Trophoblast cell (in vitro differentiated cells and primary cell): ENCODE results near the gene AMOTL1.
A peak's percentile ranks its signal among the peaks of the same experiment; 100 is the strongest.

ENCODE experiments used
- DNase-seq, 2 donors: peaks; one replicate each; pipeline ENCODE4 v3.0.0-alpha.2; 2016
- H2AFZ ChIP-seq: 2 replicates; pipeline ENCODE4 v1.6.1; 2013; ENCODE audit warnings: low read length, moderate library complexity, mild to moderate bottlenecking; ENCODE audit not compliant: insufficient read depth, poor library complexity
- H2AK5ac ChIP-seq: 2 replicates; pipeline ENCODE4 v1.6.1; 2013; ENCODE audit warnings: mild to moderate bottlenecking, low read length
- H2BK120ac ChIP-seq: 2 replicates; pipeline ENCODE4 v1.6.1; 2013; ENCODE audit warnings: low read length, mild to moderate bottlenecking, moderate library complexity; ENCODE audit not compliant: insufficient read depth, poor library complexity
- H2BK12ac ChIP-seq: 2 replicates; pipeline ENCODE4 v1.6.1; 2013; ENCODE audit warnings: mild to moderate bottlenecking, low read length, moderate library complexity
- H2BK5ac ChIP-seq: 2 replicates; pipeline ENCODE4 v1.6.1; 2013; ENCODE audit warnings: low read length, low read depth, moderate library complexity, mild to moderate bottlenecking; ENCODE audit not compliant: poor library complexity
- H3K14ac ChIP-seq: 2 replicates; pipeline ENCODE4 v1.6.1; 2013; ENCODE audit warnings: mild to moderate bottlenecking, low read length
- H3K18ac ChIP-seq: 2 replicates; pipeline ENCODE4 v1.6.1; 2013; ENCODE audit warnings: mild to moderate bottlenecking, low read length
- H3K23ac ChIP-seq: 2 replicates; pipeline ENCODE4 v1.6.1; 2013; ENCODE audit warnings: low read length
- H3K27ac ChIP-seq: 2 replicates; pipeline ENCODE4 v1.5.1; 2013; ENCODE audit warnings: low read depth, mild to moderate bottlenecking, inconsistent platforms, low read length, moderate library complexity
- H3K27me3 ChIP-seq: 2 replicates; pipeline ENCODE4 v1.6.1; 2013; ENCODE audit warnings: inconsistent platforms, mild to moderate bottlenecking, low read length, moderate library complexity; ENCODE audit not compliant: insufficient read depth
- H3K36me3 ChIP-seq, 2 experiments: 1 replicate in 1 of 2; 2 replicates in 1 of 2; pipeline ENCODE4 v1.6.1; 2013; ENCODE audit warnings: low read length in 2 of 2, mild to moderate bottlenecking in 2 of 2, moderate library complexity in 1 of 2; ENCODE audit not compliant: insufficient read depth in 2 of 2, control insufficient read depth in 1 of 2
- H3K4ac ChIP-seq: 2 replicates; pipeline ENCODE4 v1.6.1; 2013; ENCODE audit warnings: low read depth, mild to moderate bottlenecking, low read length, moderate library complexity
- H3K4me1 ChIP-seq, 2 experiments: 1 replicate in 1 of 2; 2 replicates in 1 of 2; pipeline ENCODE4 v1.6.1; 2013; ENCODE audit warnings: low read length in 2 of 2, mild to moderate bottlenecking in 2 of 2, moderate library complexity in 1 of 2; ENCODE audit not compliant: insufficient read depth in 2 of 2, control insufficient read depth in 1 of 2
- H3K4me2 ChIP-seq: 2 replicates; pipeline ENCODE4 v1.6.1; 2013; ENCODE audit warnings: inconsistent platforms, mild to moderate bottlenecking, low read length, moderate library complexity
- H3K4me3 ChIP-seq: 2 replicates; pipeline ENCODE4 v1.5.1; 2013; ENCODE audit warnings: mild to moderate bottlenecking, low read depth, low read length, inconsistent platforms
- H3K79me1 ChIP-seq: one replicate; pipeline ENCODE4 v1.6.1; 2013; ENCODE audit warnings: low read length
- H3K79me2 ChIP-seq: 2 replicates; pipeline ENCODE4 v1.6.1; 2013; ENCODE audit warnings: low read length, mild to moderate bottlenecking; ENCODE audit not compliant: control insufficient read depth, insufficient read depth, poor library complexity
- H3K9ac ChIP-seq: 2 replicates; pipeline ENCODE4 v1.6.1; 2013; ENCODE audit warnings: mild to moderate bottlenecking, low read length
- H3K9me3 ChIP-seq: 2 replicates; pipeline ENCODE4 v1.6.1; 2013; ENCODE audit warnings: low read depth, mild to moderate bottlenecking, control low read depth, inconsistent platforms, low read length; ENCODE audit not compliant: insufficient read depth
- H4K12ac ChIP-seq: 2 replicates; pipeline ENCODE4 v1.6.1; 2013; ENCODE audit warnings: low read depth, mild to moderate bottlenecking, low read length, moderate library complexity
- H4K8ac ChIP-seq: 2 replicates; pipeline ENCODE4 v1.6.1; 2013; ENCODE audit warnings: low read depth, mild to moderate bottlenecking, low read length, moderate library complexity
- H4K91ac ChIP-seq: one replicate; pipeline ENCODE4 v1.6.1; 2013; ENCODE audit warnings: low read depth, mild to moderate bottlenecking, low read length, moderate library complexity
- WGBS: extraction: QIAGEN DNeasy Blood & Tissue Kit; methylation state at CpG from one replicate; pipeline ENCODE4 v1.1.7; 2013; ENCODE audit warnings: missing lambda C conversion rate; ENCODE audit not compliant: insufficient read length, insufficient coverage; ENCODE audit errors: extremely low coverage; 5-methylcytosine and 5-hydroxymethylcytosine counted together

The AMOTL1 gene

GRCh38 chr11:94751218-94751609 is 16.9 kb upstream of the AMOTL1 start:
- H3K36me3 ChIP-seq: no peaks in the 10 kb centered on the region
- no peak overlapping the region for H3K4me2 ChIP-seq
- H3K9ac ChIP-seq: no peak overlapping the region
- no peak overlapping the region for H3K23ac ChIP-seq
- no peak overlapping the region for H4K8ac ChIP-seq
- no peaks in the 10 kb centered on the region for H3K79me2 ChIP-seq
- H2AK5ac ChIP-seq: no peak overlapping the region
- no peak overlapping the region for H3K27ac ChIP-seq
- H3K27me3 ChIP-seq: no peaks in the 10 kb centered on the region
- H4K91ac ChIP-seq: no peak overlapping the region
- no peak overlapping the region for H2BK12ac ChIP-seq
- no peaks in the 10 kb centered on the region for H3K9me3 ChIP-seq
- no peak overlapping the region for H3K4ac ChIP-seq
- peaks cover 5% of the 10 kb centered on the region for H3K79me1 ChIP-seq
- DNase-seq: peak in 1 of 2 donors; percentile 58
- no peak overlapping the region for H2BK120ac ChIP-seq
- no peak overlapping the region for H3K4me3 ChIP-seq
- H3K4me1 ChIP-seq: peaks cover 8 to 37% of the 10 kb centered on the region in 2 experiments
- no peak overlapping the region for H3K14ac ChIP-seq
- H2BK5ac ChIP-seq: no peak overlapping the region
- no peak overlapping the region for H2AFZ ChIP-seq
- WGBS: no CpG with 5 or more reads among the region's 5 CpGs
- H3K18ac ChIP-seq: no peak overlapping the region
- no peak overlapping the region for H4K12ac ChIP-seq

- no CpG with 5 or more reads among the region's 5 CpGs for WGBS
Observed at GRCh38 chr11:94751786-94752185, 16.4 kb upstream of the AMOTL1 start.

GRCh38 chr11:94753630-94754029 is 14.5 kb upstream of the AMOTL1 start:
- H3K4me3 ChIP-seq: no peak overlapping the region
- no peak overlapping the region for H2BK12ac ChIP-seq
- H3K79me1 ChIP-seq: no peaks in the 10 kb centered on the region
- peaks cover 0 to 19% of the 10 kb centered on the region in 2 experiments for H3K4me1 ChIP-seq
- H3K9me3 ChIP-seq: no peaks in the 10 kb centered on the region
- H3K14ac ChIP-seq: no peak overlapping the region
- no peak overlapping the region for H2AK5ac ChIP-seq
- no peak overlapping the region for H4K12ac ChIP-seq
- no peak overlapping the region for H3K18ac ChIP-seq
- no peak overlapping the region for H2BK5ac ChIP-seq
- H3K9ac ChIP-seq: no peak overlapping the region
- H3K36me3 ChIP-seq: no peaks in the 10 kb centered on the region
- H4K91ac ChIP-seq: no peak overlapping the region
- no peak overlapping the region for H2AFZ ChIP-seq
- H3K27me3 ChIP-seq: no peaks in the 10 kb centered on the region
- no peak overlapping the region for H3K23ac ChIP-seq
- H3K27ac ChIP-seq: no peak overlapping the region
- no CpG with 5 or more reads among the region's 1 CpG for WGBS
- no peaks in the 10 kb centered on the region for H3K79me2 ChIP-seq
- no peak overlapping the region for H3K4ac ChIP-seq
- no peak for DNase-seq
- H4K8ac ChIP-seq: no peak overlapping the region
- H3K4me2 ChIP-seq: no peak overlapping the region
- no peak overlapping the region for H2BK120ac ChIP-seq

More at GRCh38 chr11:94751786-94752185, 16.4 kb upstream of the AMOTL1 start:
- Histone ChIP-seq H3K79me1 (peaks cover 5% of the 10 kb centered on the region), H3K18ac (no peak overlapping the region), H4K8ac (no peak overlapping the region), H3K9ac (no peak overlapping the region), H3K4me1 (peaks cover 8 to 32% of the 10 kb centered on the region in 2 experiments), H3K79me2 (no peaks in the 10 kb centered on the region), H2AFZ (no peak overlapping the region), H3K27ac (no peak overlapping the region), H4K91ac (no peak overlapping the region), H3K4me2 (no peak overlapping the region), H2BK12ac (no peak overlapping the region), H3K4ac (no peak overlapping the region), H3K9me3 (no peaks in the 10 kb centered on the region), H3K27me3 (no peaks in the 10 kb centered on the region), H2BK5ac (no peak overlapping the region), H3K4me3 (no peak overlapping the region), H3K23ac (no peak overlapping the region), H2BK120ac (no peak overlapping the region), H2AK5ac (no peak overlapping the region), H3K36me3 (no peaks in the 10 kb centered on the region), H4K12ac (no peak overlapping the region), H3K14ac (no peak overlapping the region)
- no peak for DNase-seq

- Histone ChIP-seq H4K8ac (no peak overlapping the region), H3K4me2 (no peak overlapping the region), H3K36me3 (no peaks in the 10 kb centered on the region), H3K27me3 (no peaks in the 10 kb centered on the region), H3K4me1 (peaks cover 0 to 15% of the 10 kb centered on the region in 2 experiments), H4K12ac (no peak overlapping the region), H2BK12ac (no peak overlapping the region), H3K4me3 (no peak overlapping the region), H3K14ac (no peak overlapping the region), H3K27ac (no peak overlapping the region), H2BK120ac (no peak overlapping the region), H3K9me3 (no peaks in the 10 kb centered on the region), H4K91ac (no peak overlapping the region), H2AFZ (no peak overlapping the region), H3K18ac (no peak overlapping the region), H3K9ac (no peak overlapping the region), H3K4ac (no peak overlapping the region), H3K79me2 (no peaks in the 10 kb centered on the region), H2AK5ac (no peak overlapping the region), H2BK5ac (no peak overlapping the region), H3K23ac (no peak overlapping the region), H3K79me1 (no peaks in the 10 kb centered on the region)
- no peak for DNase-seq
- WGBS: no CpG with 5 or more reads among the region's 2 CpGs
Observed at GRCh38 chr11:94754335-94754734, 13.8 kb upstream of the AMOTL1 start.
